ENCODE measurements around the gene INPP4B.
A peak's percentile ranks its signal among the peaks of the same experiment; 100 is the strongest.

Gene INPP4B

GRCh38 chr4:142727149-142727548, 119.0 kb downstream of the INPP4B start:
- H3K36me3 ChIP-seq (ENCODE audit: control insufficient read depth in 1 of 2, insufficient read depth in 2 of 2, low read depth in 1 of 2, low read length in 2 of 2): no peaks in the 10 kb centered on the region
- H3K79me1 ChIP-seq (replicated peaks; ENCODE audit: low read length, poor library complexity, severe bottlenecking): no peaks in the 10 kb centered on the region
- H3K4me3 ChIP-seq (ENCODE audit: insufficient read depth in 1 of 2, low read depth in 1 of 2, low read length in 2 of 2): no peak overlapping the region
- no peak overlapping the region for H2BK5ac ChIP-seq (ENCODE audit: low read depth, low read length, poor library complexity, severe bottlenecking)
- H3K4ac ChIP-seq (ENCODE audit: low read depth in 1 of 2, low read length in 2 of 2): no peak overlapping the region
- H2BK15ac ChIP-seq (ENCODE audit: low read depth, poor library complexity, severe bottlenecking): no peak overlapping the region
- no peak for DNase-seq
- H2BK120ac ChIP-seq (ENCODE audit: low read depth, low read length): no peak overlapping the region
- H2AFZ ChIP-seq (ENCODE audit: low read depth, low read length): no peak overlapping the region
- H3K27me3 ChIP-seq (ENCODE audit: control insufficient read depth in 1 of 2, insufficient read depth in 1 of 2, low read length in 2 of 2): no peaks in the 10 kb centered on the region
- no peak overlapping the region for H3K9ac ChIP-seq (ENCODE audit: low read length)
- 73% methylated on average over 2 of the region's 3 CpGs for WGBS
- H3K9me3 ChIP-seq (ENCODE audit: control insufficient read depth, low read length): no peaks in the 10 kb centered on the region
- H4K91ac ChIP-seq (ENCODE audit: low read length): no peak overlapping the region
- H3K27ac ChIP-seq (ENCODE audit: low read length, poor library complexity, severe bottlenecking): no peak overlapping the region
- no peak overlapping the region for H2AK5ac ChIP-seq (ENCODE audit: low read length, severe bottlenecking)
- no peak overlapping the region for H3K18ac ChIP-seq (ENCODE audit: low read depth in 1 of 2, low read length in 2 of 2)
- no peak overlapping the region for H3K23ac ChIP-seq (ENCODE audit: low read length in 2 of 2)
- H3K14ac ChIP-seq (ENCODE audit: low read length in 2 of 2): no peak overlapping the region
- no peaks in the 10 kb centered on the region for H3K4me1 ChIP-seq (ENCODE audit: control insufficient read depth, insufficient read depth, low read depth, low read length)
- no peak overlapping the region for H2BK12ac ChIP-seq (ENCODE audit: low read length in 2 of 2)
- no peak overlapping the region for H3K4me2 ChIP-seq (ENCODE audit: low read length, poor library complexity, severe bottlenecking)
- H4K8ac ChIP-seq (ENCODE audit: low read length): no peak overlapping the region

GRCh38 chr4:142725886-142726285, 120.2 kb downstream of the INPP4B start:
- no peaks in the 10 kb centered on the region for H3K9me3 ChIP-seq (ENCODE audit: control insufficient read depth, low read length)
- H3K18ac ChIP-seq (ENCODE audit: low read depth in 1 of 2, low read length in 2 of 2): no peak overlapping the region
- no peak overlapping the region for H2BK120ac ChIP-seq (ENCODE audit: low read depth, low read length)
- H2BK15ac ChIP-seq (ENCODE audit: low read depth, poor library complexity, severe bottlenecking): no peak overlapping the region
- H3K4me2 ChIP-seq (ENCODE audit: low read length, poor library complexity, severe bottlenecking): no peak overlapping the region
- DNase-seq: no peak
- H3K9ac ChIP-seq (ENCODE audit: low read length): no peak overlapping the region
- H2AFZ ChIP-seq (ENCODE audit: low read depth, low read length): no peak overlapping the region
- no peaks in the 10 kb centered on the region for H3K4me1 ChIP-seq (ENCODE audit: control insufficient read depth, insufficient read depth, low read depth, low read length)
- no peak overlapping the region for H3K27ac ChIP-seq (ENCODE audit: low read length, poor library complexity, severe bottlenecking)
- H4K8ac ChIP-seq (ENCODE audit: low read length): no peak overlapping the region
- WGBS: no CpG with 5 or more reads among the region's 2 CpGs
- no peak overlapping the region for H3K23ac ChIP-seq (ENCODE audit: low read length in 2 of 2)
- no peak overlapping the region for H2AK5ac ChIP-seq (ENCODE audit: low read length, severe bottlenecking)
- H3K79me1 ChIP-seq (replicated peaks; ENCODE audit: low read length, poor library complexity, severe bottlenecking): no peaks in the 10 kb centered on the region
- no peak overlapping the region for H3K4me3 ChIP-seq (ENCODE audit: insufficient read depth in 1 of 2, low read depth in 1 of 2, low read length in 2 of 2)
- no peaks in the 10 kb centered on the region for H3K27me3 ChIP-seq (ENCODE audit: control insufficient read depth in 1 of 2, insufficient read depth in 1 of 2, low read length in 2 of 2)
- H2BK5ac ChIP-seq (ENCODE audit: low read depth, low read length, poor library complexity, severe bottlenecking): no peak overlapping the region
- no peak overlapping the region for H4K91ac ChIP-seq (ENCODE audit: low read length)
- no peak overlapping the region for H2BK12ac ChIP-seq (ENCODE audit: low read length in 2 of 2)
- H3K14ac ChIP-seq (ENCODE audit: low read length in 2 of 2): no peak overlapping the region
- no peaks in the 10 kb centered on the region for H3K36me3 ChIP-seq (ENCODE audit: control insufficient read depth in 1 of 2, insufficient read depth in 2 of 2, low read depth in 1 of 2, low read length in 2 of 2)
- no peak overlapping the region for H3K4ac ChIP-seq (ENCODE audit: low read depth in 1 of 2, low read length in 2 of 2)

GRCh38 chr4:142721187-142721586, 124.9 kb downstream of the INPP4B start:
- no peak overlapping the region for H3K4ac ChIP-seq (ENCODE audit: low read depth in 1 of 2, low read length in 2 of 2)
- no peaks in the 10 kb centered on the region for H3K79me1 ChIP-seq (replicated peaks; ENCODE audit: low read length, poor library complexity, severe bottlenecking)
- H2BK5ac ChIP-seq (ENCODE audit: low read depth, low read length, poor library complexity, severe bottlenecking): no peak overlapping the region
- no peak overlapping the region for H3K27ac ChIP-seq (ENCODE audit: low read length, poor library complexity, severe bottlenecking)
- H3K4me1 ChIP-seq (ENCODE audit: control insufficient read depth, insufficient read depth, low read depth, low read length): no peaks in the 10 kb centered on the region
- no peak overlapping the region for H3K4me3 ChIP-seq (ENCODE audit: insufficient read depth in 1 of 2, low read depth in 1 of 2, low read length in 2 of 2)
- no peak overlapping the region for H4K91ac ChIP-seq (ENCODE audit: low read length)
- no peak overlapping the region for H2AFZ ChIP-seq (ENCODE audit: low read depth, low read length)
- H3K9ac ChIP-seq (ENCODE audit: low read length): no peak overlapping the region
- H2BK120ac ChIP-seq (ENCODE audit: low read depth, low read length): no peak overlapping the region
- H3K36me3 ChIP-seq (ENCODE audit: control insufficient read depth in 1 of 2, insufficient read depth in 2 of 2, low read depth in 1 of 2, low read length in 2 of 2): no peaks in the 10 kb centered on the region
- H3K23ac ChIP-seq (ENCODE audit: low read length in 2 of 2): no peak overlapping the region
- H3K4me2 ChIP-seq (ENCODE audit: low read length, poor library complexity, severe bottlenecking): no peak overlapping the region
- DNase-seq: no peak
- H4K8ac ChIP-seq (ENCODE audit: low read length): no peak overlapping the region
- H2BK12ac ChIP-seq (ENCODE audit: low read length in 2 of 2): no peak overlapping the region
- H2AK5ac ChIP-seq (ENCODE audit: low read length, severe bottlenecking): no peak overlapping the region
- no peak overlapping the region for H2BK15ac ChIP-seq (ENCODE audit: low read depth, poor library complexity, severe bottlenecking)
- no peaks in the 10 kb centered on the region for H3K9me3 ChIP-seq (ENCODE audit: control insufficient read depth, low read length)
- H3K27me3 ChIP-seq (ENCODE audit: control insufficient read depth in 1 of 2, insufficient read depth in 1 of 2, low read length in 2 of 2): no peaks in the 10 kb centered on the region
- no peak overlapping the region for H3K14ac ChIP-seq (ENCODE audit: low read length in 2 of 2)
- 97% methylated on average over 4 of the region's 4 CpGs for WGBS
- H3K18ac ChIP-seq (ENCODE audit: low read depth in 1 of 2, low read length in 2 of 2): no peak overlapping the region

- 83% methylated on average over 4 of the region's 5 CpGs for WGBS
- no peak overlapping the region for H3K18ac ChIP-seq (ENCODE audit: low read depth in 1 of 2, low read length in 2 of 2)
- no peak overlapping the region for H2BK120ac ChIP-seq (ENCODE audit: low read depth, low read length)
- H4K91ac ChIP-seq (ENCODE audit: low read length): no peak overlapping the region
- no peak overlapping the region for H3K4ac ChIP-seq (ENCODE audit: low read depth in 1 of 2, low read length in 2 of 2)
- no peaks in the 10 kb centered on the region for H3K79me1 ChIP-seq (replicated peaks; ENCODE audit: low read length, poor library complexity, severe bottlenecking)
- H3K23ac ChIP-seq (ENCODE audit: low read length in 2 of 2): no peak overlapping the region
- H3K36me3 ChIP-seq (ENCODE audit: control insufficient read depth in 1 of 2, insufficient read depth in 2 of 2, low read depth in 1 of 2, low read length in 2 of 2): no peaks in the 10 kb centered on the region
- no peak overlapping the region for H2BK15ac ChIP-seq (ENCODE audit: low read depth, poor library complexity, severe bottlenecking)
- no peaks in the 10 kb centered on the region for H3K4me1 ChIP-seq (ENCODE audit: control insufficient read depth, insufficient read depth, low read depth, low read length)
- H3K27ac ChIP-seq (ENCODE audit: low read length, poor library complexity, severe bottlenecking): no peak overlapping the region
- no peak overlapping the region for H3K4me2 ChIP-seq (ENCODE audit: low read length, poor library complexity, severe bottlenecking)
- no peak overlapping the region for H2BK5ac ChIP-seq (ENCODE audit: low read depth, low read length, poor library complexity, severe bottlenecking)
- no peak overlapping the region for H2AFZ ChIP-seq (ENCODE audit: low read depth, low read length)
- H3K4me3 ChIP-seq (ENCODE audit: insufficient read depth in 1 of 2, low read depth in 1 of 2, low read length in 2 of 2): no peak overlapping the region
- no peak overlapping the region for H4K8ac ChIP-seq (ENCODE audit: low read length)
- no peaks in the 10 kb centered on the region for H3K9me3 ChIP-seq (ENCODE audit: control insufficient read depth, low read length)
- peak; percentile 9 for DNase-seq
- H3K9ac ChIP-seq (ENCODE audit: low read length): no peak overlapping the region
- H2BK12ac ChIP-seq (ENCODE audit: low read length in 2 of 2): no peak overlapping the region
- H3K27me3 ChIP-seq (ENCODE audit: control insufficient read depth in 1 of 2, insufficient read depth in 1 of 2, low read length in 2 of 2): no peaks in the 10 kb centered on the region
- H3K14ac ChIP-seq (ENCODE audit: low read length in 2 of 2): no peak overlapping the region
- no peak overlapping the region for H2AK5ac ChIP-seq (ENCODE audit: low read length, severe bottlenecking)
These were observed 126.1 kb downstream of the INPP4B start for GRCh38 chr4:142719854-142720541.

Data from mesenchymal stem cell (in vitro differentiated cells and primary cell).